ENCODE data around the gene PPP1R9B. TPM values are rescaled to one million over a fixed set of nuclear protein-coding genes. Genes with fewer than 3 reads are reported as not detected.

PPP1R9B gene
- total and polyA plus RNA-seq, 3 donors from 2014 or later, result 49.1 to 82.4 (median 81.1) TPM

DNA sequence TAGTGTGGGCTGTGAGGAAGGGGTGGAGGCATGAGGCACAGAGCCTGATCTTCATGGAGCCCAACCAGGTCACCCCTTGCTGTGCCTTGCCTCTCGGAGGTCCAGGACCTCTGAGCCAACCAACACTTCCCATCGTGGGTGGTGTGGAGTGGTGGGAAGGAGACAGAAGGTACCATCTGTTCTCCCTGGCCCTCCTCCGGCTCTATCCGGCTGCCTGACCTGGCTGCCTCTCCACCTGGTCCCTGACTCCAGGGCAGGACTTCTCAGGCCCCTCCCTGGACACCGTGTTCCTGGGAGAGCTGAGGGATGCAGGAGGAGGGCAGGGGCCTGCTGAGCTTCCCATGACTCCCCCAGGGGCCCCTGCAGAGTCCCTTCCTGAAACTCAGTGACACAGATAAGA is 51.5 kb downstream of the PPP1R9B start:
- Histone ChIP-seq H3K4me1 (peaks cover 38% of the 10 kb centered on the region), H3K36me3 (ENCODE audit: low read depth, missing control alignments) (no peaks in the 10 kb centered on the region), H3K9me3 (no peaks in the 10 kb centered on the region), H3K27me3 (no peaks in the 10 kb centered on the region), H3K27ac (peak overlapping the region in 1 of 2 donors; percentile 50), H3K4me3 (no peak overlapping the region)
- no peak for DNase-seq
- no peak for TF ChIP-seq POLR2A (IDR thresholded peaks at IDR 0.05)
- TF ChIP-seq, protein P1, sequence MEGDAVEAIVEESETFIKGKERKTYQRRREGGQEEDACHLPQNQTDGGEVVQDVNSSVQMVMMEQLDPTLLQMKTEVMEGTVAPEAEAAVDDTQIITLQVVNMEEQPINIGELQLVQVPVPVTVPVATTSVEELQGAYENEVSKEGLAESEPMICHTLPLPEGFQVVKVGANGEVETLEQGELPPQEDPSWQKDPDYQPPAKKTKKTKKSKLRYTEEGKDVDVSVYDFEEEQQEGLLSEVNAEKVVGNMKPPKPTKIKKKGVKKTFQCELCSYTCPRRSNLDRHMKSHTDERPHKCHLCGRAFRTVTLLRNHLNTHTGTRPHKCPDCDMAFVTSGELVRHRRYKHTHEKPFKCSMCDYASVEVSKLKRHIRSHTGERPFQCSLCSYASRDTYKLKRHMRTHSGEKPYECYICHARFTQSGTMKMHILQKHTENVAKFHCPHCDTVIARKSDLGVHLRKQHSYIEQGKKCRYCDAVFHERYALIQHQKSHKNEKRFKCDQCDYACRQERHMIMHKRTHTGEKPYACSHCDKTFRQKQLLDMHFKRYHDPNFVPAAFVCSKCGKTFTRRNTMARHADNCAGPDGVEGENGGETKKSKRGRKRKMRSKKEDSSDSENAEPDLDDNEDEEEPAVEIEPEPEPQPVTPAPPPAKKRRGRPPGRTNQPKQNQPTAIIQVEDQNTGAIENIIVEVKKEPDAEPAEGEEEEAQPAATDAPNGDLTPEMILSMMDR (IDR thresholded peaks at IDR 0.05), result no peak
- intact Hi-C loops (cut with DNase I; ENCODE audit: low total_unique reads), result no loop called here
- 33 to 42% methylated on average over 1 to 5 of the region's 5 CpGs for WGBS, 2 donors

DNA sequence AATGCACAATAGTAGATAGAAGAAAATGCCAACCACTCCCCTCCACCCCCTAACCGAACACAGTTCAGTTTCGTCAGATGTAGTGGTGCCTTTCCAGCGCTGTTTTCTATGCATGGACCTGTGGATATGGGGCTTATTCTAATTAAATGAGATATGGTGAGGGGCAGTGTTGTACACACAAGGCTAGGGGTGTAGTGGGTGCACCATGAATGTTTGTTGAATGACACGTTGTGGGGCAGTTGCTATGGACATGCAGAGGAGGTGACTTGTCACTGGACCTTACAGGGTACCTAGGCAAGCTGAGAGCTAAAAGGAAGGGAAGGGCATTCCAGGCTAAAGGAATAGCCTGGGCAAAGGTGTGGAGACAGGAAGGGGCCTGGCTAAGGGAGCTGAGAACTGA is 51.9 kb downstream of the PPP1R9B start:
- no peak for TF ChIP-seq POLR2A (IDR thresholded peaks at IDR 0.05)
- TF ChIP-seq, protein P1 (IDR thresholded peaks at IDR 0.05), result no peak
- H3K27ac ChIP-seq, result peak overlapping the region in 1 of 2 donors; percentile 50
- H3K9me3 ChIP-seq, result no peaks in the 10 kb centered on the region
- no peaks in the 10 kb centered on the region for H3K27me3 ChIP-seq
- H3K4me3 ChIP-seq, result no peak overlapping the region
- H3K4me1 ChIP-seq, result peaks cover 38% of the 10 kb centered on the region
- no peak for DNase-seq
- intact Hi-C loops (cut with DNase I; ENCODE audit: low total_unique reads), result no loop called here
- no peaks in the 10 kb centered on the region for H3K36me3 ChIP-seq (ENCODE audit: low read depth, missing control alignments)
- WGBS, 2 donors, result 76 to 79% methylated on average over 4 of the region's 4 CpGs

DNA sequence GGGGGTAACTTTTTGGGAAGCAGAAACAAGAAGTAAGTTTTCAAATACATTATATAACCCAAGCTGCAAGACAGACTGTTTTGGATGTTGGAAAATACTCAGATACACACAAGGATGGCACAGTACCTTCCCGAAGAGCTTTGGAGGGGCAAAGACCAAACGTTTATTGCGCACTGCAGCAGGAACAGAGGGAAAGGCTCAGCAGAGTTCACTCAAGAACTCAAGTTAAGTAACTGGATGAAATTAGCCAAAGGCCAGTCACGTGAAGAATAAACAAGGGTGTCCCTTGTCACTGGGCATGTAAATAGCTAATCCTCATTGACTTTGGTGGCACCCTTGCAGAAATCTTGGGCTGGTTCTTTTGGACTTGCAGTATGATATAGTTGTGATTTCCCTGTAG is 52.6 kb downstream of the PPP1R9B start:
- intact Hi-C loops (cut with DNase I; ENCODE audit: low total_unique reads), result no loop called here
- no peak overlapping the region for H3K27ac ChIP-seq

DNA sequence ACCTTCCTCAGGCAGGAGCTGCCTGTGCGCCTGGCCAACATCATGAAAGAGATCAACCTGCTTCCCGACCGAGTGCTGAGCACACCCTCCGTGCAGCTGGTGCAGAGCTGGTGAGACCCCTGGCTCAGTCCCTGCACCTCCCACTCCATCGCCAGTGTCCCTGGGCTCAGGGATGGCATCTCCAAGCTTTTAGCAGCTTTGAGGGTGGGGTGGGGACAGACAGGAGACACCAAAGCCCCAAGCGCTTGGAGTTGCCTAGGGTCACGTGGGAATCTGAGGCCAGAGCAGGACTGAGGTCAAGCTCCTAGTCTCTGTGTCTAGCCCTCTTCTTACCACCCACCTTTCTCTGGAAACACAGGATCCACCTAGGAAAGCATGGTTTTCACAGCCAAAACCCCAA is 53.0 kb downstream of the PPP1R9B start:
- H3K4me1 ChIP-seq, result peaks cover 35% of the 10 kb centered on the region
- no peaks in the 10 kb centered on the region for H3K36me3 ChIP-seq (ENCODE audit: low read depth, missing control alignments)
- intact Hi-C loops (cut with DNase I; ENCODE audit: low total_unique reads), result no loop called here
- no peak for DNase-seq
- no peaks in the 10 kb centered on the region for H3K9me3 ChIP-seq
- no peaks in the 10 kb centered on the region for H3K27me3 ChIP-seq
- WGBS, 2 donors, result 68 to 80% methylated on average over 2 to 7 of the region's 7 CpGs
- H3K27ac ChIP-seq, result no peak overlapping the region
- TF ChIP-seq, protein P1 (IDR thresholded peaks at IDR 0.05), result no peak
- no peak for TF ChIP-seq POLR2A (IDR thresholded peaks at IDR 0.05)
- no peak overlapping the region for H3K4me3 ChIP-seq

More for the DNA sequence above, 52.6 kb downstream of the PPP1R9B start:
- Histone ChIP-seq H3K36me3 (ENCODE audit: low read depth, missing control alignments) (no peaks in the 10 kb centered on the region), H3K4me1 (peaks cover 38% of the 10 kb centered on the region), H3K27me3 (no peaks in the 10 kb centered on the region), H3K9me3 (no peaks in the 10 kb centered on the region), H3K4me3 (no peak overlapping the region)
- TF ChIP-seq, protein P1 (IDR thresholded peaks at IDR 0.05), result no peak
- no peak for TF ChIP-seq POLR2A (IDR thresholded peaks at IDR 0.05)
- WGBS, 2 donors, result 62 to 79% methylated on average over 4 of the region's 4 CpGs
- DNase-seq, result no peak

DNA sequence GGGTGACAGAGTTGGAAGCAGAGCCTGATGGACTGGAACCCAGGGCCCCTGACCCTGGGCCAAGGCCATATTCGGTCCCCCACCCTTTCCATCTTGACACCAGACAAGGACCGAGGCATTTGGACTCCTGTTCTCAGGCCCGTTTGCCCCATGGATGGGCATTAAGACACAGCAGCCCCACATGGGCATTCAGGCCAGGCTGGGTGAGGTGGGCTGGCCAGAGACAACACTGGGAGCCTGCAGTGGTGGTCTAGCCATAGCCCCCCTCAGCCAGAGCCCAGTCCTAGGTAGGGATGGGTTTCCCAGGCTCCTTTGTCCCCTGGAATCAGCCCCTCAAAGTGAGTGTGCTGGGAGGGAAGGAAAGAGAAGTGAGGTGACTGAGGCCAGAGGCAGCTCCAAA is 53.7 kb downstream of the PPP1R9B start:
- no peak for DNase-seq
- Histone ChIP-seq H3K4me3 (no peak overlapping the region), H3K4me1 (peaks cover 28% of the 10 kb centered on the region), H3K9me3 (no peaks in the 10 kb centered on the region), H3K27ac (no peak overlapping the region), H3K27me3 (no peaks in the 10 kb centered on the region), H3K36me3 (ENCODE audit: low read depth, missing control alignments) (no peaks in the 10 kb centered on the region)
- WGBS, 2 donors, result 59% methylated on average over 3 of the region's 3 CpGs; no CpG with 5 or more reads in 1 of the 2 donors
- TF ChIP-seq, protein P1 (IDR thresholded peaks at IDR 0.05), result no peak
- TF ChIP-seq POLR2A (IDR thresholded peaks at IDR 0.05), result no peak
- intact Hi-C loops (cut with DNase I; ENCODE audit: low total_unique reads), result no loop called here
